OCI-LY1 (cell line): ENCODE measurements around the gene CADM4.

ENCODE experiments used
- H2AFZ ChIP-seq: fragments of 200-600 bp; sonication (generic), shearing (Covaris generic); 2 replicates; pipeline ENCODE4 v1.6.0; 2014; ENCODE audit warnings: antibody characterized with exemption, mild to moderate bottlenecking, low read length
- H3F3A ChIP-seq: fragments of 200-600 bp; sonication (generic), shearing (Covaris generic); 2 replicates; pipeline ENCODE4 v1.6.0; 2014; ENCODE audit warnings: mild to moderate bottlenecking, antibody characterized with exemption, low read length, moderate library complexity; ENCODE audit not compliant: insufficient read depth
- H3K27ac ChIP-seq: fragments of 200-600 bp; sonication (generic); 2 replicates; pipeline ENCODE4 v1.5.1; 2014; ENCODE audit warnings: low read length, mixed run types, mild to moderate bottlenecking, low read depth; ENCODE audit not compliant: poor library complexity, severe bottlenecking
- H3K27me3 ChIP-seq: fragments of 200-600 bp; sonication (generic); 2 replicates; pipeline ENCODE4 v1.6.0; 2014; ENCODE audit warnings: antibody characterized with exemption, mild to moderate bottlenecking, low read length, moderate library complexity; ENCODE audit not compliant: insufficient read depth
- H3K36me3 ChIP-seq: fragments of 200-600 bp; sonication (generic); 2 replicates; pipeline ENCODE4 v1.6.1; 2014; ENCODE audit warnings: mild to moderate bottlenecking, antibody characterized with exemption, low read length, moderate library complexity, mixed read lengths; ENCODE audit not compliant: insufficient read depth
- H3K4me1 ChIP-seq: fragments of 200-600 bp; sonication (generic); 2 replicates; pipeline ENCODE4 v1.5.1; 2014; ENCODE audit warnings: mild to moderate bottlenecking, low read length, moderate library complexity; ENCODE audit not compliant: insufficient read depth, severe bottlenecking
- H3K4me2 ChIP-seq: fragments of 200-600 bp; sonication (generic), shearing (Covaris generic); 2 replicates; pipeline ENCODE4 v1.6.1; 2014; ENCODE audit warnings: low read length
- H3K4me3 ChIP-seq: fragments of 200-600 bp; sonication (generic); 2 replicates; pipeline ENCODE4 v1.5.1; 2014; ENCODE audit warnings: low read length, low read depth, mild to moderate bottlenecking, mixed read lengths; ENCODE audit not compliant: poor library complexity, severe bottlenecking
- H3K79me2 ChIP-seq: fragments of 200-600 bp; shearing (Covaris generic); 2 replicates; pipeline ENCODE4 v1.6.1; 2016; ENCODE audit warnings: mixed run types, low read length, mixed read lengths; ENCODE audit not compliant: insufficient read depth
- H3K9ac ChIP-seq: fragments of 200-600 bp; sonication (generic), shearing (Covaris generic); 2 replicates; pipeline ENCODE4 v1.6.1; 2014; ENCODE audit warnings: mild to moderate bottlenecking, low read length, mixed read lengths
- H3K9me2 ChIP-seq: fragments of 200-600 bp; sonication (generic), shearing (Covaris generic); 2 replicates; pipeline ENCODE4 v1.6.1; 2014; ENCODE audit warnings: low read depth, mild to moderate bottlenecking, low read length, mixed read lengths
- H3K9me3 ChIP-seq: fragments of 200-600 bp; shearing (Covaris generic); 2 replicates; pipeline ENCODE4 v1.6.1; 2014; ENCODE audit warnings: low read length, mixed read lengths
- H4K20me1 ChIP-seq: fragments of 200-600 bp; sonication (generic), shearing (Covaris generic); 2 replicates; pipeline ENCODE4 v1.6.0; 2016; ENCODE audit warnings: mild to moderate bottlenecking, low read length; ENCODE audit not compliant: insufficient read depth
- CTCF ChIP-seq: fragments of 200-600 bp; sonication (generic), shearing (Covaris generic); IDR thresholded peaks from 2 replicates; pipeline ENCODE4 v1.5.1; 2017; ENCODE audit warnings: mild to moderate bottlenecking, antibody characterized with exemption, low read length, moderate library complexity, mixed read lengths
- EZH2 ChIP-seq: fragments of 200-600 bp; sonication (generic), shearing (Covaris generic); IDR thresholded peaks from 2 replicates; pipeline ENCODE4 v1.8.0; 2017; ENCODE audit warnings: borderline replicate concordance, mixed run types, mild to moderate bottlenecking, antibody characterized with exemption, low read length, moderate library complexity, mixed read lengths

The CADM4 gene

GRCh38 chr19:43611788-43612187 is 27.9 kb downstream of the CADM4 start, which contains the start of gene SRRM5:
Gene SRRM5, plus strand, starts transcription at chr19:43612088. Its CDS starts 34 bp downstream, at chr19:43612122.
- H3K27ac ChIP-seq, result no peak within 1 kb of the TSS
- no peaks in the 10 kb centered on the region for H3K9me3 ChIP-seq
- H3K79me2 ChIP-seq, result peaks cover 18% of the 10 kb centered on the region
- H3K4me3 ChIP-seq, result no peak within 1 kb of the TSS
- no peaks in the 10 kb centered on the region for H3F3A ChIP-seq
- no peak within 1 kb of the TSS for H2AFZ ChIP-seq
- H3K36me3 ChIP-seq, result peaks cover 53% of the 10 kb centered on the region
- no peak for TF ChIP-seq EZH2
- TF ChIP-seq CTCF, result no peak
- H3K4me1 ChIP-seq, result peaks cover under 1% of the 10 kb centered on the region
- no peaks in the 10 kb centered on the region for H4K20me1 ChIP-seq
- no peak within 1 kb of the TSS for H3K4me2 ChIP-seq
- no peaks in the 10 kb centered on the region for H3K27me3 ChIP-seq
- H3K9me2 ChIP-seq, result no peaks in the 10 kb centered on the region
- H3K9ac ChIP-seq, result no peak within 1 kb of the TSS

- H3K9me2 ChIP-seq, result no peaks in the 10 kb centered on the region
- no peak overlapping the region for H3K4me3 ChIP-seq
- H4K20me1 ChIP-seq, result no peaks in the 10 kb centered on the region
- no peak for TF ChIP-seq EZH2
- no peak for TF ChIP-seq CTCF
- no peaks in the 10 kb centered on the region for H3F3A ChIP-seq
- no peaks in the 10 kb centered on the region for H3K27me3 ChIP-seq
- H3K9me3 ChIP-seq, result no peaks in the 10 kb centered on the region
- H3K36me3 ChIP-seq, result peaks cover 63% of the 10 kb centered on the region
- 0 out of 2 replicates have a peak, but pooled peaks cover 6% of the 10 kb centered on the region for H3K79me2 ChIP-seq
- H3K4me2 ChIP-seq, result no peak overlapping the region
- H2AFZ ChIP-seq, result no peak overlapping the region
- H3K4me1 ChIP-seq, result no peaks in the 10 kb centered on the region
- H3K9ac ChIP-seq, result no peak overlapping the region
- no peak overlapping the region for H3K27ac ChIP-seq
Observed at GRCh38 chr19:43610493-43610892, 29.2 kb downstream of the CADM4 start.

GRCh38 chr19:43609872-43610271 is 29.8 kb downstream of the CADM4 start:
- no peaks in the 10 kb centered on the region for H3K4me1 ChIP-seq
- H3K9ac ChIP-seq, result no peak overlapping the region
- no peaks in the 10 kb centered on the region for H3F3A ChIP-seq
- TF ChIP-seq CTCF, result no peak
- TF ChIP-seq EZH2, result no peak
- H4K20me1 ChIP-seq, result no peaks in the 10 kb centered on the region
- no peak overlapping the region for H3K4me2 ChIP-seq
- no peaks in the 10 kb centered on the region for H3K9me3 ChIP-seq
- H3K9me2 ChIP-seq, result no peaks in the 10 kb centered on the region
- no peaks in the 10 kb centered on the region for H3K27me3 ChIP-seq
- H3K79me2 ChIP-seq, result 0 out of 2 replicates have a peak, but pooled peaks cover 1% of the 10 kb centered on the region
- no peak overlapping the region for H3K4me3 ChIP-seq
- H2AFZ ChIP-seq, result no peak overlapping the region
- H3K36me3 ChIP-seq, result peaks cover 68% of the 10 kb centered on the region
- no peak overlapping the region for H3K27ac ChIP-seq
